Duodenal mucosa (tissue), 2 donors: ENCODE results near the gene RNF183.
A peak's percentile ranks its signal among the peaks of the same experiment; 100 is the strongest.
"Not testable (repeated sequence)": the region's sequence is repeated elsewhere in the genome, so short reads cannot be mapped to it uniquely, and the experiment has no call there.

Experiments used
- H3K27ac ChIP-seq: one replicate; pipeline ENCODE4 v1.7.0; 2013; ENCODE audit warnings: low read depth, low read length
- H3K27me3 ChIP-seq, 2 donors: one replicate each; pipeline ENCODE4 v1.7.0; 2013; ENCODE audit warnings: low read length in 2 of 2, control low read depth in 1 of 2; ENCODE audit not compliant: insufficient read depth in 2 of 2, control insufficient read depth in 1 of 2
- H3K36me3 ChIP-seq, 2 donors: one replicate each; pipeline ENCODE4 v1.7.0; 2013; ENCODE audit warnings: low read length in 2 of 2, control low read depth in 1 of 2; ENCODE audit not compliant: insufficient read depth in 2 of 2, control insufficient read depth in 1 of 2
- H3K4me1 ChIP-seq, 2 donors: one replicate each; pipeline ENCODE4 v1.7.0; 2013; ENCODE audit warnings: low read length in 2 of 2, control low read depth in 1 of 2; ENCODE audit not compliant: insufficient read depth in 2 of 2, control insufficient read depth in 1 of 2
- H3K4me3 ChIP-seq, 2 donors: one replicate each; pipeline ENCODE4 v1.7.0; 2013; ENCODE audit warnings: low read length in 2 of 2, low read depth in 1 of 2
- H3K9ac ChIP-seq, 2 donors: one replicate each; pipeline ENCODE4 v1.7.0; 2013; ENCODE audit warnings: low read length in 2 of 2, low read depth in 1 of 2
- H3K9me3 ChIP-seq, 2 donors: one replicate each; pipeline ENCODE4 v1.7.0; 2013; ENCODE audit warnings: low read length in 2 of 2, control low read depth in 1 of 2; ENCODE audit not compliant: control insufficient read depth in 1 of 2

Gene RNF183

DNA sequence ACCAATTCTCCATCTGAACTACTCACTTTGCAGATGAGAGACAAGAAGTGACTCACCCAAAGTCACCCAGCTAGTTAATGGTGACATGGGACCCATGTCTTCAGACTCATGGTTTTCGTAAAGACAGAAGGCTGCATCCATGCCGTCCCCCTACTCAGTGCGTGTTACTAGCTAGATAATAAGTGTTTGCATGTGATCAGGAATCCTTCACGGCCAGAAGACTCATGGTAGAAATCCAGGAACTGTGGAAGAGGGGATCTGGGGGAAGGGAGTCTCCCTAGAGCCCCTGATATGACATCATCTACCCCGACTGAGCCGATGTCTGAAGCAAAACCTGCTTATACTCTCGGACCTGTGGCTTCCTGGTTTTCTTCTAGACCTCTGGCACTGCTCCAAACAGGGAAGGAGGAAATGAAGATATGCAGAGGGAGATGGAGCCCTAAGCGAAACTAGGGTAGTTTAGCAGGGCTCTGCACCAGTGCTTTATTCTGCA lies 3.3 kb downstream of the RNF183 start:
- Histone ChIP-seq H3K27me3 (no peaks in the 10 kb centered on the region), H3K9ac (peak overlapping the region in 1 of 2 donors; percentile 34), H3K36me3 (no peaks in the 10 kb centered on the region)

DNA sequence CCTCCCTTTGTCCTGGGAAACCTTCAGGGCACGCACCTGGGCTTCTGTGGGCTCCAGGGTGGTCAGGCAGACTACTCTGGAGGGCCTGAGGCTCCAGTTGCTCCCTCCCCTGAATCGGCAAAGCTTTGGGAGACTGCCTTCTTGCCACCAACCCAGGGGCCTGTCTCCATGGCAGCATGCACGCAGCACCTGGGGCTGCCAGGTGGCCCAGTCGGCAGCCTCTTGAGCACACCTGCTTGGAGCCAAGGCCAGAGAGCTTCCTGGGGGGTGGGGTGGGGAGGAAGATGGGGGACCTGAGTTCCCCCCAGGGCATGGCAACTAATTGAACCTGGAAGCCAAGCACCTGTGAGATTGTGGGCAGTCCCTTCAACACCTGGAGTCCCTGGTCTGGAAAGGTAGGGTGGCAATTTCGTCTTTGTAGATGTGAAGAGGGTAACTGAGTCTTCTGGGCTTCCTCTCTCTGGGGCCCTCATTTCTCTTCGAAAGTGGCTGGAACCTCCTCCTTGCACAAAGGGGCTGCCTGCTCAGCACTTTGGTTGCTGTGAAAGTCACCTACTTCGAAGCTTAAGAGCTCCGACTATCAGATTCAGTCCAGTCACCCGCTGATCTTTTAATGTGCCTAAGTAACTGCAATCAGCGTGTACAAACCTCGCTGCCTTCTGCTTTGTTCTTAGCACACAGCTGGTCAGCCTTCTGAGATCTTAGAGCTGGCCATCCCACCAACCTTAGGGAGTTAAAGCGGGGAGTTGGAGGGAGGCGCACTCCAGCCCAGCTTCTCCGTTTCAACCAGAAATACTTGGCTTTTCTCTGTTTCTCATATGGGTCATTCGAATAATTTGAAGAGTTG lies 4.0 kb downstream of the RNF183 start:
- peaks cover 25 to 26% of the 10 kb centered on the region in 2 donors for H3K4me1 ChIP-seq
- no peak overlapping the region for H3K27ac ChIP-seq
- no peaks in the 10 kb centered on the region for H3K36me3 ChIP-seq
- no peaks in the 10 kb centered on the region for H3K27me3 ChIP-seq
- H3K9ac ChIP-seq = peak overlapping the region in 1 of 2 donors; percentile 34
- no peaks in the 10 kb centered on the region for H3K9me3 ChIP-seq
- H3K4me3 ChIP-seq = no peak overlapping the region

More for the DNA sequence above, 3.3 kb downstream of the RNF183 start:
- H3K27ac ChIP-seq = no peak overlapping the region
- H3K9me3 ChIP-seq = no peaks in the 10 kb centered on the region
- H3K4me1 ChIP-seq = peaks cover 25 to 26% of the 10 kb centered on the region in 2 donors
- peak overlapping the region; percentile 57 to 60 for H3K4me3 ChIP-seq

DNA sequence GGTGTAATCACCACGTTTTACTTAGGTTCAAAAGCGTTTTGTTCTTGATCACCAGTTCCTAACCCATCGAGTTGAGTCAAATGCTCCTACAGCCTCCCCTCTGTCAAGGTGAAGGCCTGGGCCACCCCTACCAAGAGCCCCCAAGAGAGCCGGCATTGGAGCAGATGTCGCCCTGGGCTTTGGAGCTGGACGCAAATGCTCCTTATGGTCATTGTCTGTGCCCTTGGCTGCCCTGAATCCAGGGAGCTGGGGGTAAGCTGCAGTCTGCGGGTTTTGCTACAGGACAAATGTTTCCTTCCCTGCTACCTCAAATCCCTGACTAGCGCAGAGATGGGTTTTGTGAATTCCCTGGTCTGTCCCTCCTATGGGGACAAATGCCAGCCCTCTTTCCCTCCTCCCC lies 4.9 kb downstream of the RNF183 start:
- peaks cover 25 to 26% of the 10 kb centered on the region in 2 donors for H3K4me1 ChIP-seq

DNA sequence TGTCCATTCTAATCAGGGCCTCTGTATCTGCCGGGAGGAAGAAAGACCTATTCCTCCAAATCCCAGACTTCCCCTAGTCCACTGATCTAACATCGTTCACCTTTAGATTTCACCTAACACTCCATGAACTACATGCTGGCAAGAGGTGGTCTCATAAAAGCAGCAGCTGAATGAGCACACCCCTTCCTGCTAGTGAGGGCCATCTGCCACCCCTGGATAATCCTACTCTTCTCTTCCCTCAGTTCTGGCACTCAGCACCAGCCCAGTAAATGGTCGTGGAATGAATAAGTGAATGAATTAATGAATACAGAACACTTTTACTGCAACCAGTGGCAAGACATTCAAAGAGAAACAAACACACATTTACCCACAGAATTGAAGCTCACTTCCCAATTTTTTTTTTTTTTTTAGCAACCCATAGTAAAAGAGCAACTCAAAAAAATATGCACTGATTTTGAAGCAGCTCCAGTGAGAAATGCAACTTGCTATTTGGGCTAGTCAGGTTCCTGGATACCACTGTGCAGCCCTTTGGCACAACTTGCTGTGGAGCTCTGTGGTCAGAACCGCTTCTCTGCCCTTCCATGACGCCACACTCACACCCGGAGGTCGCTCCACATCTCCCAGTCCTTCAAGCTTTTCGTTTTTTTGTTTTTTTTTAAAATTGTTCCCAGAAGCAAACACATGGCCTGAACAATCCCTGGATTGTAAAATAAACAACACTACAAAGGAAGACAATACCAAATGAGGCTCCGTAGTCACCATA lies 6.2 kb downstream of the RNF183 start:
- Histone ChIP-seq H3K27me3 (no peaks in the 10 kb centered on the region), H3K4me3 (no peak overlapping the region), H3K4me1 (peaks cover 13 to 19% of the 10 kb centered on the region in 2 donors), H3K36me3 (peaks cover 6 to 14% of the 10 kb centered on the region in 2 donors), H3K9ac (no peak overlapping the region), H3K9me3 (no peaks in the 10 kb centered on the region), H3K27ac (no peak overlapping the region)

More for the DNA sequence above, 4.9 kb downstream of the RNF183 start:
- no peak overlapping the region for H3K27ac ChIP-seq
- no peak overlapping the region for H3K4me3 ChIP-seq
- H3K27me3 ChIP-seq = no peaks in the 10 kb centered on the region
- no peaks in the 10 kb centered on the region for H3K9me3 ChIP-seq
- peaks cover 0 to under 1% of the 10 kb centered on the region in 2 donors for H3K36me3 ChIP-seq
- no peak overlapping the region for H3K9ac ChIP-seq

DNA sequence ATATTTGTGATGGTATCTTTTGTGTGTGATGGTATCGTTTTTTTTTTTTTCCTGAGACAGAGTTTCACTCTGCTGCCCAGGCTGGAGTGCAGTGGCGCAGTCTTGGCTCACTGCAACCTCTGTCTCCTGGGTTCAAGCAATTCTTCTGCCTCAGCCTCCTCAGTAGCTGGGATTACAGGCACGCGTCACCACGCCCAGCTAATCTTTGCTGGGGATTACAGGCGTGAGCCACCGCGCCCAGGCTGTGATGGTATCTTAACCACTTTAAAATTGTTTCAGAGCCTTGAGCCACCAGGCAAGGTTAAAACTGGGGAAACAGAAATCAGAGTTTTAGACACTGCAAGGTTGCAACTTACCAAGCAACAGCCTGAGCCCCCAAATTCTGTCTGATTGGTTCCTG lies 6.9 kb downstream of the RNF183 start:
- H3K9me3 ChIP-seq, H3K27ac ChIP-seq, H3K9ac ChIP-seq, H3K4me3 ChIP-seq, H3K27me3 ChIP-seq: not testable (repeated sequence)
- Histone ChIP-seq H3K4me1 (peaks cover 13 to 19% of the 10 kb centered on the region in 2 donors), H3K36me3 (peaks cover 13 to 21% of the 10 kb centered on the region in 2 donors)

DNA sequence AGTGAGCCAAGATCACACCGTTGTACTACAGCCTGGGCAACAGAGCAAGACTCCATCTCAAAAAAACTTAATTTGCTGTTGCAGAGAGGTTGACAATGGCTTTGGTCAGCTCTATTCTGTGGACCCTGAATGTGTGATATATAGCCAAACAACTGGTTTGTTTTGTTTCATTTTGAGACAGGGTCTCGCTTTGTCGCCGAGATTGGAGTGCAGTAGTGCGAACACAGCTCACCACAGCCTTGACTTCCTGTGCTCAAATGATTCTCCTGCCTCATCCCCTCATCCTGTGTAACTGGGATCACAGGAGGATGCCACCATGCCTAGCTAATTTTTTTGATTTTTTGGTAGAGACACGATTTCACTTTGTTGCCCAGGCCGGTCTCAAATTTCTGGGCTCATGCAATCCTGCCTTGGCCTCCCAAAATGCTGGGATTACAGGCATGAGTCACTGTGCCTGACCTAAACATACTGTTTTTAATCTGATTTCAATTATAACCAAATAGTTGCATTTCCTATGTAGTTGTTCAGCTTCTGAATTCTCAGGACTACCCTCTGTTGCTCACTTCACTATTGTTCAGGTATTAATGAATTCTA lies 9.8 kb downstream of the RNF183 start:
- H3K4me1 ChIP-seq = peaks cover 5 to 11% of the 10 kb centered on the region in 2 donors
- no peak overlapping the region for H3K4me3 ChIP-seq
- H3K9ac ChIP-seq = no peak overlapping the region
- no peaks in the 10 kb centered on the region for H3K27me3 ChIP-seq
- no peaks in the 10 kb centered on the region for H3K9me3 ChIP-seq
- no peak overlapping the region for H3K27ac ChIP-seq
- H3K36me3 ChIP-seq = peaks cover 30 to 49% of the 10 kb centered on the region in 2 donors

DNA sequence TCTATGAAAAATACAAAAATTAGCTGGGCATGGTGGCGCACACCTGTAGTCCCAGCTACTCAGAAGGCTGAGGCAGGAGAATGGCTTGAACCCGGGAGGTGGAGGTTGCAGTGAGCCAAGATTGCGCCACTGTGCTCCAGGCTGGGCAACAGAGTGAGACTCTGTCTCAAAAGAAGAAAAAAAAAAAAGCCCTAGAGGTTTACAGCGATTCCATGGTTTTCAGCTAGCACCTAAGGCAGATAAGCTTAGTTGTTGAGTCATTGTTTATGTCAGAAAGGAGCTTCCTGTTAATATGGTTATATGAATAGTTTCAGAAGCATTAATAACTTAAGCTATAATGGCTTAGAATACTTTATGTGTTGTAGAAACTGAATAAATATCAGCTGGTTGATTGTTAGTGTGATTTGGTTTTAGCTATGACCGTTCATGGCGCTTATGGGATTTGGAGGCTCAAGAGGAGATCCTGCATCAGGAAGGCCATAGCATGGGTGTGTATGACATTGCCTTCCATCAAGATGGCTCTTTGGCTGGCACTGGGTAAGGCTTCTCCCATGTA lies 13.0 kb downstream of the RNF183 start:
- Histone ChIP-seq H3K4me3 (no peak overlapping the region), H3K9me3 (no peaks in the 10 kb centered on the region), H3K27me3 (no peaks in the 10 kb centered on the region), H3K4me1 (peaks cover 5 to 11% of the 10 kb centered on the region in 2 donors), H3K9ac (no peak overlapping the region), H3K27ac (no peak overlapping the region), H3K36me3 (peaks cover 45 to 76% of the 10 kb centered on the region in 2 donors)

DNA sequence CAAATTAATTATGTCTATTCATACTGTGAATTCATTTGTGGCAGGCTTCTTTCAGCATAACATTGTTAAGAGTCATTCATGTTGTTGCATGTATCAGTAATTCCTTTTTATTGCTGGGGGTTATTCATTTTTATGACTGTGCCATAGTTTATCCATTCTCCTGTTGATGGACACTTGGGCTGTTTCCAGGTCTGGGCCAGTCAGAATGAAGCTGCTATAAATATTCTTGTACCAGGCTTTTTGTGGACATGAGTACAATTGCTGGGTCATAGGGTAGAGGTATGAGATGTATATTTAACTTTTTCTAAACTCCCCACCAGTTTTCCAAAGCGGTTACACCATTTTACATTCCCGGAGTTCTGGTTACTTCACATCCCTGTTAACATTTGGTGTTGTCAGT lies 14.1 kb downstream of the RNF183 start:
- Histone ChIP-seq H3K4me3 (no peak overlapping the region), H3K27me3 (no peaks in the 10 kb centered on the region), H3K36me3 (peaks cover 54 to 86% of the 10 kb centered on the region in 2 donors), H3K27ac (no peak overlapping the region), H3K9me3 (no peaks in the 10 kb centered on the region), H3K9ac (no peak overlapping the region), H3K4me1 (peaks cover 5 to 11% of the 10 kb centered on the region in 2 donors)

DNA sequence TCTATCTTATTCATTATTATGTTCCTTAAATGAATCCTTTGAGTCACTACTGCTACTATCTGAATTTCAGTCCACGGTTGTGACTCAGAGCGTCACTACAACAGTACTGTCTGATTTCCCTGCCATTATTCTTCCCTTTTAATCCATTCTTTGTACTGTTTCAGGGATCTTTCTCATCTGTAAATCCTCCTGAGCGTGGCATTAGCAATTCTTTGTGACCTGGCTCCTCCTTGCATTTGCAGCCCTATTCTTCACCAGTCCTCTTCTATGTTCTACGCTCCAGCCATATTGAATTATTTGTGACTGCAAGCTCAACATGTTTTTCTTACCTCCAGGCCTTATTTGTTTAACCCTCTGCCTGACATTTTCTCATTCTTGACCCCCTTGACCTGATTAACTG lies 21.8 kb downstream of the RNF183 start:
- Histone ChIP-seq H3K4me1 (peaks cover 2 to 6% of the 10 kb centered on the region in 2 donors), H3K27ac (no peak overlapping the region), H3K4me3 (no peak overlapping the region), H3K27me3 (no peaks in the 10 kb centered on the region), H3K36me3 (peaks cover 32 to 68% of the 10 kb centered on the region in 2 donors), H3K9ac (no peak overlapping the region), H3K9me3 (no peaks in the 10 kb centered on the region)
